EH (cell line): Measurements from ENCODE around the gene CHDH.

Experiments
- DNase-seq: peaks from one replicate; pipeline ENCODE4 v3.0.0-alpha.2; 2015; ENCODE audit warnings: low read depth

Gene CHDH

GRCh38 chr3:53846134-53846850 lies at the start of gene CHDH, which contains the start of gene IL17RB:
TSS of gene CHDH (minus strand) at chr3:53846419. CDS start at chr3:53824008, 22,411 bp downstream.
TSS of gene IL17RB (plus strand) at chr3:53846568. CDS start at chr3:53846589, 21 bp downstream.
- peak; percentile 18 for DNase-seq

GRCh38 chr3:53892286-53892637 lies 46.0 kb upstream of the CHDH start:
- DNase-seq = no peak

- DNase-seq = peak; percentile 100
Observed at GRCh38 chr3:53891497-53892285, 45.5 kb upstream of the CHDH start, which contains the start of gene SELENOK. TSS of gene SELENOK (minus strand) at chr3:53891859.

- peak; percentile 23 for DNase-seq
Observed at GRCh38 chr3:53890726-53891475, 44.7 kb upstream of the CHDH start.

GRCh38 chr3:53888232-53888631 lies 42.0 kb upstream of the CHDH start:
- no peak for DNase-seq

GRCh38 chr3:53887446-53887845 lies 41.2 kb upstream of the CHDH start:
- no peak for DNase-seq

- DNase-seq = no peak
Observed at GRCh38 chr3:53885239-53885638, 39.0 kb upstream of the CHDH start.

GRCh38 chr3:53884623-53885022 lies 38.4 kb upstream of the CHDH start:
- no peak for DNase-seq

GRCh38 chr3:53883008-53883407 lies 36.8 kb upstream of the CHDH start:
- no peak for DNase-seq

GRCh38 chr3:53881691-53882593 lies 35.7 kb upstream of the CHDH start, which contains the start of gene ACTR8:
TSS of gene ACTR8 (minus strand) at chr3:53882152. CDS start at chr3:53882101, 51 bp downstream.
- DNase-seq = peak; percentile 87

- DNase-seq = peak; percentile 66
Observed at GRCh38 chr3:53880396-53881345, 34.5 kb upstream of the CHDH start.

- DNase-seq = no peak
Observed at GRCh38 chr3:53865732-53866499, 19.7 kb upstream of the CHDH start.

- DNase-seq = no peak
Observed at GRCh38 chr3:53863145-53863544, 16.9 kb upstream of the CHDH start.

- DNase-seq = no peak
Observed at GRCh38 chr3:53862241-53862640, 16.0 kb upstream of the CHDH start.

- no peak for DNase-seq
Observed at GRCh38 chr3:53860196-53860595, 14.0 kb upstream of the CHDH start.

GRCh38 chr3:53859178-53859577 lies 13.0 kb upstream of the CHDH start:
- no peak for DNase-seq

GRCh38 chr3:53858096-53858741 lies 12.0 kb upstream of the CHDH start:
- DNase-seq = no peak

- no peak for DNase-seq
Observed at GRCh38 chr3:53856964-53857363, 10.7 kb upstream of the CHDH start.

GRCh38 chr3:53850895-53851294 lies 4.7 kb upstream of the CHDH start:
- DNase-seq = peak; percentile 46
